Glutamatergic neuron (in vitro differentiated cells): ENCODE measurements around the gene USP15. TPM values are rescaled to one million over a fixed set of nuclear protein-coding genes. Genes with fewer than 3 reads are reported as not detected.
"Not testable (repeated sequence)": the region's sequence is repeated elsewhere in the genome, so short reads cannot be mapped to it uniquely, and the experiment has no call there.

Source experiments
- DNase-seq: peaks from one replicate; pipeline ENCODE4 v3.0.0; 2022
- H3K27ac Mint-ChIP-seq: one replicate; pipeline ENCODE4 v1.8.0; 2020; ENCODE audit warnings: mild to moderate bottlenecking, mixed read lengths, inconsistent platforms; ENCODE audit not compliant: unreplicated experiment
- H3K27me3 Mint-ChIP-seq: one replicate; pipeline ENCODE4 v1.8.0; 2020; ENCODE audit warnings: mild to moderate bottlenecking, moderate library complexity, mixed read lengths, inconsistent platforms; ENCODE audit not compliant: unreplicated experiment
- H3K36me3 Mint-ChIP-seq: one replicate; pipeline ENCODE4 v1.8.0; 2020; ENCODE audit warnings: mild to moderate bottlenecking, mixed read lengths, inconsistent platforms; ENCODE audit not compliant: unreplicated experiment
- H3K4me1 Mint-ChIP-seq: one replicate; pipeline ENCODE4 v1.8.0; 2020; ENCODE audit warnings: mild to moderate bottlenecking, low read depth, mixed read lengths, inconsistent platforms; ENCODE audit not compliant: unreplicated experiment
- H3K4me3 Mint-ChIP-seq: one replicate; pipeline ENCODE4 v1.8.0; 2020; ENCODE audit warnings: mild to moderate bottlenecking, mixed read lengths, inconsistent platforms; ENCODE audit not compliant: unreplicated experiment
- H3K9me3 Mint-ChIP-seq: one replicate; pipeline ENCODE4 v1.8.0; 2020; ENCODE audit warnings: mild to moderate bottlenecking, moderate library complexity, mixed read lengths, inconsistent platforms; ENCODE audit not compliant: unreplicated experiment
- total RNA-seq: library from RNA; stranded (reverse); fragmentation: NEBNext Ultra II Directional; extraction: Animal tissue kit (Norgen Biotek cat#: 25700); gene quantifications from one replicate; pipeline ENCODE4 v1.2.1, GENCODE V29; 2021; ENCODE audit not compliant: unreplicated experiment
- TF ChIP-seq, protein P1 (sequence below): fragments of 200-600 bp; sonication (generic); IDR thresholded peaks from one replicate; pipeline ENCODE4 v1.5.0; 2021; ENCODE audit not compliant: partially characterized antibody, unreplicated experiment

USP15 gene
- total RNA-seq, 1 donor from 2014 or later, result 74.4 TPM

DNA sequence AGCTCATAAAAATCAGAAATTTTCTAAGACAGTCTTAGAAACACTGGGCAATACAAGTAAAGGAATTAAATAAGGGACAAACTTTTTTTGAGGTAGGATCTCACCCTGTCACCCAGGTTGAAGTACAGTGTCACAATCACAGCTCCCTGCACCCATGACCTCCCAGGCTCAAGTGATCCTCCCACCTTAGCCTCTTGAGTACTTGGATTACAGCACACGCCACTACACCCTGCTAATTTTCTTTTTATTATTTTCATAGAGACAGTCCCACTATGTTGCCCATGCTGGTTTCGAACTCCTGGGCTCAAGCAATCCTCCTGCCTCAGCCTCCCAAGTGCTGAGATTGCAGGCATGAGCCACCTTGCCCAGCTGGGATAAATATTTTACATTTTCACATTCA, 90.3 kb downstream of the USP15 start:
- H3K9me3 Mint-ChIP-seq, result no peaks in the 10 kb centered on the region
- no peak overlapping the region for H3K27ac Mint-ChIP-seq
- no peak overlapping the region for H3K4me3 Mint-ChIP-seq
- TF ChIP-seq, protein P1, sequence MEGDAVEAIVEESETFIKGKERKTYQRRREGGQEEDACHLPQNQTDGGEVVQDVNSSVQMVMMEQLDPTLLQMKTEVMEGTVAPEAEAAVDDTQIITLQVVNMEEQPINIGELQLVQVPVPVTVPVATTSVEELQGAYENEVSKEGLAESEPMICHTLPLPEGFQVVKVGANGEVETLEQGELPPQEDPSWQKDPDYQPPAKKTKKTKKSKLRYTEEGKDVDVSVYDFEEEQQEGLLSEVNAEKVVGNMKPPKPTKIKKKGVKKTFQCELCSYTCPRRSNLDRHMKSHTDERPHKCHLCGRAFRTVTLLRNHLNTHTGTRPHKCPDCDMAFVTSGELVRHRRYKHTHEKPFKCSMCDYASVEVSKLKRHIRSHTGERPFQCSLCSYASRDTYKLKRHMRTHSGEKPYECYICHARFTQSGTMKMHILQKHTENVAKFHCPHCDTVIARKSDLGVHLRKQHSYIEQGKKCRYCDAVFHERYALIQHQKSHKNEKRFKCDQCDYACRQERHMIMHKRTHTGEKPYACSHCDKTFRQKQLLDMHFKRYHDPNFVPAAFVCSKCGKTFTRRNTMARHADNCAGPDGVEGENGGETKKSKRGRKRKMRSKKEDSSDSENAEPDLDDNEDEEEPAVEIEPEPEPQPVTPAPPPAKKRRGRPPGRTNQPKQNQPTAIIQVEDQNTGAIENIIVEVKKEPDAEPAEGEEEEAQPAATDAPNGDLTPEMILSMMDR, result no peak
- peaks cover 2% of the 10 kb centered on the region for H3K36me3 Mint-ChIP-seq
- H3K27me3 Mint-ChIP-seq, result no peaks in the 10 kb centered on the region
- no peak for DNase-seq
- no peaks in the 10 kb centered on the region for H3K4me1 Mint-ChIP-seq

DNA sequence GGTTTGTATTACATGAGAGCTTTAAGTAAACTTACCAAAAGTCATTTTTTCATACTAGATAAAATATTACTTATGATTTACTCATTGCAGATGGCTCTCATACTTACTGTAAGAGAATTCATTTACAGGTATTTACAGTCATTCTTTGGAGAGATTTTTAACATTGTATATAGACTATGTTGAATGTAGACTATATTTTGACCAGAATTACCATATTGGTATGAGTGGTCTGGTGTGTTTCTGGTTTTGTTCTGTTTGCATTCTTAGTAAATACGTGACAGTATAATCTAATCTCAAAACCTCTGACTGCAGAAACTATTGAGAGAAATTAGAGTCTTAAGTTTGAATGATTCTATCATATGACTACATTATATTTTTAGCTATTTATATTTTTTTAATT, 91.1 kb downstream of the USP15 start:
- Mint-ChIP-seq H3K27ac (no peak overlapping the region), H3K27me3 (no peaks in the 10 kb centered on the region), H3K4me1 (no peaks in the 10 kb centered on the region), H3K9me3 (no peaks in the 10 kb centered on the region), H3K4me3 (no peak overlapping the region), H3K36me3 (no peaks in the 10 kb centered on the region)
- TF ChIP-seq, protein P1, result no peak
- no peak for DNase-seq

DNA sequence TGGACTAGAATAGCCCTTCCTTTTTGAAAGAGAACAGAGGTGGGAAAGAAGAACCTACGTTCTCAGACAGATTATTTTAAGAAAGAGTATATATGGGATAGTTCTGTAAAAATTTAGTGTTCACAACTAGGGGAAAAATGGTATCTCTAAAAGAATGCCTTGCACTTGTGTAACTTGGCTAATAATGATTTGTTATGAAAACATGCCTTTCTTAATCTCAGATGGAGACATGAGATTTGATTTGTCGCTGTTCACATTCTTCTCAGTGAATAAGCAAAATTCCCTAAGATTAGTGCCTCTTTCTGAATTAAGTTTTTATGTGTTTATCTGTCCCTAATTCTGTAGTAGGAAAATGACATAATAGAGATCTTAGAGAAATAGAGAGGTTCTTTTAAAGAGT, 100.8 kb downstream of the USP15 start:
- H3K27ac Mint-ChIP-seq, result no peak overlapping the region
- H3K4me3 Mint-ChIP-seq, result no peak overlapping the region
- no peaks in the 10 kb centered on the region for H3K27me3 Mint-ChIP-seq
- peaks cover 10% of the 10 kb centered on the region for H3K36me3 Mint-ChIP-seq
- DNase-seq, result no peak
- TF ChIP-seq, protein P1, result no peak
- H3K4me1 Mint-ChIP-seq, result no peaks in the 10 kb centered on the region
- peaks cover 2% of the 10 kb centered on the region for H3K9me3 Mint-ChIP-seq

DNA sequence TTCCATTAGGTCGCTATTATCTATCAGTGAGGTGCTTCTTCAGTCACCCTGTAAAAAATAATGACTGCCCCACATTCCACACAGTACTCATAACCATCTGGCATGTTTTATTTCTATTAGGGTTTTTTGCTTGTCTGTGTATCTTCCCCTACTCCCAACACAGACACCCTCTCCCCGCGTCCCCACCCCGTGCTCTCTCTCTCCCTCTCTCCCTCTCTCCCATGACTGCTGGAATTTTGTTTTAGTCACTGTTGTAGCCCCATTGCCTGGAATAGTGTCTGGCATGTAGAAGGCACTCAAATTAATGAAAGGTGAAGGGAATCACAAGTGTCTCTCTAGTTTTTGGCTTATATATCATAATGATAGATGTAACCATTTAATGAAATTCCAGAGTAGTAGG, 103.3 kb downstream of the USP15 start:
- Mint-ChIP-seq H3K27ac (no peak overlapping the region), H3K4me3 (no peak overlapping the region), H3K9me3 (peaks cover 2% of the 10 kb centered on the region), H3K4me1 (no peaks in the 10 kb centered on the region), H3K27me3 (no peaks in the 10 kb centered on the region), H3K36me3 (peaks cover 14% of the 10 kb centered on the region)
- TF ChIP-seq, protein P1, result no peak
- DNase-seq, result no peak

DNA sequence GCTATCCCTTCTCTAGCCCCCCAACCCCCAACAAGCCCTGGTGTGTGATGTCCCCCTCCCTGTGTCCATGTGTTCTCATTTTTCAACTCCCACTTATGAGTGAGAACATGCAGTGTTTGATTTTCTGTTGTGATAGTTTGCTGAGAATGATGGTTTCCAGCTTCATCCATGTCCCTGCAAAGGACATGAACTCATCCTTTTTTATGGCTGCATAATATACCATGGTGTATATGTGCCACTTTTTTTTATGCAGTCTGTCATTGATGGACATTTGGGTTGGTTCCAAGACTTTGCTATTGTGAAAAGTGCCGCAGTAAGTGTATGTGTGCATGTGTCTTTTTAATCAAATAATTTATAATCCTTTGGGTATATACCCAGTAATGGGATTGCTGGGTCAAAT, 104.5 kb downstream of the USP15 start:
- H3K4me3 Mint-ChIP-seq, H3K27me3 Mint-ChIP-seq, H3K27ac Mint-ChIP-seq, DNase-seq, H3K4me1 Mint-ChIP-seq, H3K9me3 Mint-ChIP-seq: not testable (repeated sequence)
- peaks cover 14% of the 10 kb centered on the region for H3K36me3 Mint-ChIP-seq

DNA sequence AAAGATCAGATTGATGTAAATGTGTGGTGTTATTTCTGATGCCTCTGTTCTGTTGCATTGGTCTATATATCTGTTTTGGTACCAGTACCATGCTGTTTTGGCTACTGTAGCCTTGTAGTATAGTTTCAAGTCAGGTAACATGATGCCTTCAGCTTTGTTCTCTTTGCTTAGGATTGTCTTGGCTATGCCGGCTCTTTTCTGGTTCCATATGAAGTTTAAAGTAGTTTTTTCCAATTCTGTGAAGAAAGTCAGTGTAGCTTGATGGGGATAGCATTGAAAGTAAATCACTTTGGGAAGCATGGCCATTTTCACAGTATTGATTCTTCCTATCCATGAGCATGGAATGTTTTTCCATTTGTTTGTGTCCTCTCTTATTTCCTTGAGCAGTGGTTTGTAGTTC, 105.6 kb downstream of the USP15 start:
- H3K36me3 Mint-ChIP-seq, result peaks cover 14% of the 10 kb centered on the region
- H3K27ac Mint-ChIP-seq, H3K27me3 Mint-ChIP-seq, H3K4me3 Mint-ChIP-seq, DNase-seq, H3K9me3 Mint-ChIP-seq, H3K4me1 Mint-ChIP-seq: not testable (repeated sequence)

DNA sequence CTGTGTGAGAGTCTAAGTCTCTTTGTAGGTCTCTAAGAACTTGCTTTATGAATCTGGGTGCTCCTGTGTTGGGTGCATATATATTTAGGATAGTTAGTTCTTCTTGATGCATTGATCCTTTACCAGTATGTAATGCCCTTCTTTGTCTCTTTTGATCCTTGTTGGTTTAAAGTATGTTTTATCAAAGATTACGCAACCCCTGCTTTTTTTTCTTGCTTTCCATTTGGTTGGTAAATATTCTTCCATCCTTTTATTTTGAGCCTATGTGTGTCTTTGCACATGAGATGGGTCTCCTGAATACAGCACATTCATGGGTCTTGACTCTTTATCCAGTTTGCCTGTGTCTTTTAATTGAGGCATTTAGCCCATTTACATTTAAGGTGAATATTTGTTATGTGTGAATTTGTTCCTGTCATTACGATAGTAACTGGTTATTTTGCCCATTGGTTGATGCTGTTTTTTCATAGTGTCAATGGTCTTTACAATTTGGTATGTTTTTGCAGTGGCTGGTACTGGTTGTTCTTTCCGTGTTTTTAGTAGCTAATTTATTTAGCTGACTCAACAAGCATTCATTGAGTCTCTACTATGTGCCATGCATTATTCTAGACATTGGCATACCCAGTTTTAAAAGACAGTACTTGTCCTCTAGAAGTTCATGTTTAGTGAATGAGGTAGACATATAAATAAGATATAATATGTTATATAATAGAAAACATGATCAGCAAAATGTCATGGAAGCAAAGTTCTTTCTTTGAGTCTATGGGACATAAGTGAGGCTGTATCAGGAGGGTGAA, 108.4 kb downstream of the USP15 start:
- not testable (repeated sequence) for DNase-seq, H3K4me1 Mint-ChIP-seq, H3K27ac Mint-ChIP-seq, H3K9me3 Mint-ChIP-seq, H3K27me3 Mint-ChIP-seq, H3K4me3 Mint-ChIP-seq
- H3K36me3 Mint-ChIP-seq, result peaks cover 14% of the 10 kb centered on the region
